Activated T-helper 1 cell treated with anti-CD3 and anti-CD28 coated beads, Interleukin-12 subunit alpha, Interleukin-12 subunit beta, Interleukin-2, Interleukin-4 antibody, amounts not matched to agents 30 ng/mL and 10 ng/mL and 1 ng/mL, durations not matched to agents 14 hours and 24 hours and 36 hours (primary cell): Measurements from ENCODE around the gene CIDEA. TPM values are rescaled to one million over a fixed set of nuclear protein-coding genes. Genes with fewer than 3 reads are reported as not detected.

Experiments used
- DNase-seq: peaks from one replicate; pipeline ENCODE4 v3.0.0; 2021; ENCODE audit warnings: low spot score
- H3K27ac Mint-ChIP-seq: one replicate; pipeline ENCODE4 v1.8.0; 2021; ENCODE audit warnings: mild to moderate bottlenecking, mixed read lengths
- H3K27me3 Mint-ChIP-seq: one replicate; pipeline ENCODE4 v1.8.0; 2022; ENCODE audit warnings: mild to moderate bottlenecking, moderate library complexity, mixed read lengths; ENCODE audit not compliant: insufficient read depth
- H3K36me3 Mint-ChIP-seq: one replicate; pipeline ENCODE4 v1.8.0; 2021; ENCODE audit warnings: low read depth, mixed read lengths
- H3K4me1 Mint-ChIP-seq: one replicate; pipeline ENCODE4 v1.8.0; 2021; ENCODE audit warnings: low read depth, mixed read lengths
- H3K4me3 Mint-ChIP-seq: one replicate; pipeline ENCODE4 v1.8.0; 2021; ENCODE audit warnings: mild to moderate bottlenecking, moderate library complexity, mixed read lengths
- H3K9me3 Mint-ChIP-seq: one replicate; pipeline ENCODE4 v1.8.0; 2021; ENCODE audit warnings: mixed read lengths
- intact Hi-C: fragments of 100-400 bp; cut with micrococcal nuclease; formaldehyde crosslinking; loops from one replicate; pipeline ENCODE4 v1.15.1; 2024
- total RNA-seq: library from RNA; stranded (reverse); gene quantifications from 2 replicates; pipeline ENCODE4 v1.2.3, GENCODE V29; 2022

CIDEA gene
- total RNA-seq, 1 donor from 2014 or later: not detected

- H3K9me3 Mint-ChIP-seq: no peaks in the 10 kb centered on the region
- H3K4me3 Mint-ChIP-seq: no peak overlapping the region
- H3K36me3 Mint-ChIP-seq: no peaks in the 10 kb centered on the region
- peaks cover 22% of the 10 kb centered on the region for H3K27me3 Mint-ChIP-seq
- H3K27ac Mint-ChIP-seq: no peak overlapping the region
- H3K4me1 Mint-ChIP-seq: peaks cover under 1% of the 10 kb centered on the region
- intact Hi-C loops: no loop called here
- no peak for DNase-seq
These were observed 47.3 kb downstream of the CIDEA start for GRCh38 chr18:12301263-12302005.

- DNase-seq: no peak
- H3K4me3 Mint-ChIP-seq: no peak overlapping the region
- H3K27ac Mint-ChIP-seq: no peak overlapping the region
- H3K9me3 Mint-ChIP-seq: no peaks in the 10 kb centered on the region
- peaks cover 12% of the 10 kb centered on the region for H3K4me1 Mint-ChIP-seq
- intact Hi-C loops: no loop called here
- peaks cover 33% of the 10 kb centered on the region for H3K27me3 Mint-ChIP-seq
- no peaks in the 10 kb centered on the region for H3K36me3 Mint-ChIP-seq
These were observed 48.4 kb downstream of the CIDEA start for GRCh38 chr18:12302391-12303147.

- H3K36me3 Mint-ChIP-seq: peaks cover 3% of the 10 kb centered on the region
- H3K9me3 Mint-ChIP-seq: no peaks in the 10 kb centered on the region
- H3K4me1 Mint-ChIP-seq: peaks cover 17% of the 10 kb centered on the region
- H3K27me3 Mint-ChIP-seq: peaks cover 35% of the 10 kb centered on the region
- H3K27ac Mint-ChIP-seq: no peak overlapping the region
- intact Hi-C loops: loop anchor here (5.0 kb wide), 2 partner anchors 322 to 397 kb away; partner anchors contain the start of genes IMPA2 and MPPE1
- DNase-seq: no peak
- no peak overlapping the region for H3K4me3 Mint-ChIP-seq
These were observed 50.4 kb downstream of the CIDEA start for GRCh38 chr18:12304351-12305210.

- Mint-ChIP-seq H3K27ac (no peak overlapping the region), H3K27me3 (peaks cover 36% of the 10 kb centered on the region), H3K36me3 (peaks cover 6% of the 10 kb centered on the region), H3K4me3 (no peak overlapping the region), H3K9me3 (no peaks in the 10 kb centered on the region), H3K4me1 (peaks cover 19% of the 10 kb centered on the region)
- DNase-seq: no peak
- intact Hi-C loops: loop anchor here (5.0 kb wide), 2 partner anchors 323 to 398 kb away; partner anchors contain the start of genes IMPA2 and MPPE1
These were observed 51.0 kb downstream of the CIDEA start for GRCh38 chr18:12305211-12305610.

- intact Hi-C loops: loop anchor here (5.0 kb wide), 2 partner anchors 324 to 399 kb away; partner anchors contain the start of genes IMPA2 and MPPE1
- Mint-ChIP-seq H3K36me3 (peaks cover 8% of the 10 kb centered on the region), H3K27ac (no peak overlapping the region), H3K4me1 (peaks cover 19% of the 10 kb centered on the region), H3K27me3 (peaks cover 32% of the 10 kb centered on the region), H3K9me3 (no peaks in the 10 kb centered on the region), H3K4me3 (no peak overlapping the region)
- no peak for DNase-seq
These were observed 51.9 kb downstream of the CIDEA start for GRCh38 chr18:12305930-12306629.

GRCh38 chr18:12306752-12307700, 52.9 kb downstream of the CIDEA start:
- Mint-ChIP-seq H3K27ac (peak overlapping the region; percentile 78), H3K9me3 (peaks cover 6% of the 10 kb centered on the region), H3K4me3 (peak overlapping the region; percentile 87), H3K36me3 (peaks cover 13% of the 10 kb centered on the region), H3K27me3 (peaks cover 32% of the 10 kb centered on the region), H3K4me1 (peaks cover 19% of the 10 kb centered on the region)
- no peak for DNase-seq
- intact Hi-C loops: loop anchor here (5.0 kb wide), 2 partner anchors 325 to 400 kb away; partner anchors contain the start of genes IMPA2 and MPPE1

GRCh38 chr18:12307701-12308385, 53.7 kb downstream of the CIDEA start, which contains the start of gene TUBB6:
Gene TUBB6 (plus strand): TSS chr18:12308241. CDS start chr18:12308293, 52 bp downstream.
- DNase-seq: peak; percentile 41
- Mint-ChIP-seq H3K27me3 (peaks cover 32% of the 10 kb centered on the region), H3K27ac (peak within 1 kb of the TSS; percentile 78), H3K36me3 (peaks cover 17% of the 10 kb centered on the region), H3K9me3 (peaks cover 7% of the 10 kb centered on the region), H3K4me3 (peak within 1 kb of the TSS; percentile 87), H3K4me1 (peaks cover 19% of the 10 kb centered on the region)
- intact Hi-C loops: loop anchor here (2.0 to 5.0 kb wide), 5 partner anchors 21 to 457 kb away; partner anchors contain the start of genes AFG3L2, CHMP1B, IMPA2 and MPPE1

- DNase-seq: peak; percentile 21
- intact Hi-C loops: loop anchor here (2.0 to 5.0 kb wide), 5 partner anchors 20 to 458 kb away; partner anchors contain the start of genes AFG3L2, CHMP1B, IMPA2 and MPPE1
- H3K36me3 Mint-ChIP-seq: peaks cover 24% of the 10 kb centered on the region
- H3K27me3 Mint-ChIP-seq: peaks cover 32% of the 10 kb centered on the region
- peaks cover 19% of the 10 kb centered on the region for H3K4me1 Mint-ChIP-seq
- H3K9me3 Mint-ChIP-seq: peaks cover 13% of the 10 kb centered on the region
- H3K27ac Mint-ChIP-seq: peak overlapping the region; percentile 76
- H3K4me3 Mint-ChIP-seq: peak overlapping the region; percentile 80
These were observed 54.4 kb downstream of the CIDEA start for GRCh38 chr18:12308386-12309100.

GRCh38 chr18:12309683-12310198, 55.6 kb downstream of the CIDEA start:
- H3K4me3 Mint-ChIP-seq: peak overlapping the region; percentile 80
- H3K27ac Mint-ChIP-seq: no peak overlapping the region
- peaks cover 28% of the 10 kb centered on the region for H3K27me3 Mint-ChIP-seq
- H3K9me3 Mint-ChIP-seq: peaks cover 15% of the 10 kb centered on the region
- peaks cover 27% of the 10 kb centered on the region for H3K36me3 Mint-ChIP-seq
- intact Hi-C loops: loop anchor here (2.0 to 5.0 kb wide), 5 partner anchors 19 to 459 kb away; partner anchors contain the start of genes AFG3L2, CHMP1B, IMPA2 and MPPE1
- no peak for DNase-seq
- H3K4me1 Mint-ChIP-seq: peaks cover 19% of the 10 kb centered on the region

GRCh38 chr18:12310762-12311161, 56.6 kb downstream of the CIDEA start:
- Mint-ChIP-seq H3K4me3 (no peak overlapping the region), H3K27ac (no peak overlapping the region)
- intact Hi-C loops: no loop called here

More at GRCh38 chr18:12310762-12311161, 56.6 kb downstream of the CIDEA start:
- no peak for DNase-seq
- Mint-ChIP-seq H3K27me3 (peaks cover 25% of the 10 kb centered on the region), H3K9me3 (peaks cover 15% of the 10 kb centered on the region), H3K36me3 (peaks cover 27% of the 10 kb centered on the region), H3K4me1 (peaks cover 19% of the 10 kb centered on the region)
